Progenitor cell of endocrine pancreas (in vitro differentiated cells): ENCODE data around the gene MPDU1. TPM values are rescaled to one million over a fixed set of nuclear protein-coding genes. Genes with fewer than 3 reads are reported as not detected.
"Not testable (repeated sequence)": the region's sequence is repeated elsewhere in the genome, so short reads cannot be mapped to it uniquely, and the experiment has no call there.

Source experiments
- DNase-seq: peaks from one replicate; pipeline ENCODE4 v3.0.0; 2021; ENCODE audit warnings: low spot score; ENCODE audit not compliant: unreplicated experiment
- H3K27ac Mint-ChIP-seq: 2 replicates; pipeline ENCODE4 v1.8.0; 2021; ENCODE audit warnings: mild to moderate bottlenecking, moderate library complexity, mixed read lengths
- H3K27me3 Mint-ChIP-seq: 2 replicates; pipeline ENCODE4 v1.8.0; 2021; ENCODE audit warnings: mixed read lengths
- H3K36me3 Mint-ChIP-seq: 2 replicates; pipeline ENCODE4 v1.8.0; 2022; ENCODE audit warnings: mixed read lengths; ENCODE audit not compliant: insufficient read depth
- H3K4me1 Mint-ChIP-seq: 2 replicates; pipeline ENCODE4 v1.8.0; 2021; ENCODE audit warnings: low read depth, mixed read lengths
- H3K4me3 Mint-ChIP-seq: 2 replicates; pipeline ENCODE4 v1.8.0; 2021; ENCODE audit warnings: low read depth, mild to moderate bottlenecking, moderate library complexity, mixed read lengths
- H3K9me3 Mint-ChIP-seq: 2 replicates; pipeline ENCODE4 v1.8.0; 2021; ENCODE audit warnings: low read depth, mixed read lengths
- CTCF ChIP-seq: fragments of 200-600 bp; sonication (generic); IDR thresholded peaks from one replicate; pipeline ENCODE4 v1.5.0; 2021; ENCODE audit warnings: antibody characterized with exemption, mild to moderate bottlenecking; ENCODE audit not compliant: unreplicated experiment
- total RNA-seq: library from RNA; stranded (reverse); gene quantifications from 2 replicates; pipeline ENCODE4 v1.2.1, GENCODE V29; 2021

MPDU1 gene
- total RNA-seq, 1 donor from 2014 or later = 71.9 TPM

GRCh38 chr17:7615265-7615747 is 31.7 kb downstream of the MPDU1 start:
- DNase-seq = no peak
- H3K4me3 Mint-ChIP-seq = peak overlapping the region; percentile 71
- H3K27me3 Mint-ChIP-seq = no peaks in the 10 kb centered on the region
- no peaks in the 10 kb centered on the region for H3K9me3 Mint-ChIP-seq
- TF ChIP-seq CTCF = no peak
- H3K4me1 Mint-ChIP-seq = peaks cover 25% of the 10 kb centered on the region
- H3K27ac Mint-ChIP-seq = peak overlapping the region; percentile 97
- peaks cover 1% of the 10 kb centered on the region for H3K36me3 Mint-ChIP-seq

GRCh38 chr17:7618608-7619007 is 35.0 kb downstream of the MPDU1 start:
- Mint-ChIP-seq H3K4me3 (no peak overlapping the region), H3K27ac (peak overlapping the region; percentile 43), H3K4me1 (peaks cover 2% of the 10 kb centered on the region), H3K9me3 (no peaks in the 10 kb centered on the region), H3K27me3 (no peaks in the 10 kb centered on the region), H3K36me3 (no peaks in the 10 kb centered on the region)
- no peak for DNase-seq
- TF ChIP-seq CTCF = no peak

- TF ChIP-seq CTCF = no peak
- Mint-ChIP-seq H3K36me3 (peaks cover 1% of the 10 kb centered on the region), H3K27ac (no peak overlapping the region), H3K4me1 (no peaks in the 10 kb centered on the region), H3K9me3 (no peaks in the 10 kb centered on the region), H3K4me3 (no peak overlapping the region), H3K27me3 (no peaks in the 10 kb centered on the region)
- DNase-seq = no peak
Measured at GRCh38 chr17:7620835-7621234, 37.2 kb downstream of the MPDU1 start.

GRCh38 chr17:7623661-7624060 is 40.0 kb downstream of the MPDU1 start:
- H3K4me1 Mint-ChIP-seq = peaks cover 9% of the 10 kb centered on the region
- TF ChIP-seq CTCF = no peak
- peaks cover 5% of the 10 kb centered on the region for H3K36me3 Mint-ChIP-seq
- no peaks in the 10 kb centered on the region for H3K9me3 Mint-ChIP-seq
- DNase-seq = no peak
- no peaks in the 10 kb centered on the region for H3K27me3 Mint-ChIP-seq
- no peak overlapping the region for H3K4me3 Mint-ChIP-seq
- H3K27ac Mint-ChIP-seq = no peak overlapping the region

GRCh38 chr17:7625749-7626148 is 42.1 kb downstream of the MPDU1 start:
- not testable (repeated sequence) for H3K27me3 Mint-ChIP-seq, H3K36me3 Mint-ChIP-seq, H3K9me3 Mint-ChIP-seq, DNase-seq
- Mint-ChIP-seq H3K4me1 (peaks cover 15% of the 10 kb centered on the region), H3K27ac (peak overlapping the region; percentile 37), H3K4me3 (peak overlapping the region; percentile 26)

- DNase-seq = no peak
- H3K27ac Mint-ChIP-seq = peak overlapping the region; percentile 99
Measured at GRCh38 chr17:7626307-7626706, 42.7 kb downstream of the MPDU1 start.

More at GRCh38 chr17:7626307-7626706, 42.7 kb downstream of the MPDU1 start:
- H3K4me1 Mint-ChIP-seq = peaks cover 15% of the 10 kb centered on the region
- peak overlapping the region; percentile 93 for H3K4me3 Mint-ChIP-seq
- no peaks in the 10 kb centered on the region for H3K9me3 Mint-ChIP-seq
- no peak for TF ChIP-seq CTCF
- peaks cover 5% of the 10 kb centered on the region for H3K36me3 Mint-ChIP-seq
- no peaks in the 10 kb centered on the region for H3K27me3 Mint-ChIP-seq
